Testis (tissue), 3 donors: ENCODE results near the gene BICD1. TPM values are rescaled to one million over a fixed set of nuclear protein-coding genes. Genes with fewer than 3 reads are reported as not detected.
A peak's percentile ranks its signal among the peaks of the same experiment; 100 is the strongest.

Experiments
- DNase-seq: peaks from one replicate; pipeline ENCODE4 v3.0.0-alpha.2; 2019
- H3K27ac ChIP-seq, 2 donors: fragments of 200-600 bp; sonication (generic); one replicate each; pipeline ENCODE4 v1.5.1; 2019
- H3K27me3 ChIP-seq: fragments of 200-600 bp; sonication (generic); one replicate; pipeline ENCODE4 v1.5.1; 2019
- H3K36me3 ChIP-seq: fragments of 200-600 bp; sonication (generic); one replicate; pipeline ENCODE4 v1.5.1; 2017; ENCODE audit warnings: low read depth; ENCODE audit errors: missing control alignments
- H3K4me1 ChIP-seq: fragments of 200-600 bp; sonication (generic); one replicate; pipeline ENCODE4 v1.5.1; 2019
- H3K4me3 ChIP-seq, 2 donors: fragments of 200-600 bp; sonication (generic); one replicate each; pipeline ENCODE4 v1.5.1; 2017 to 2019
- H3K9me3 ChIP-seq: fragments of 200-600 bp; sonication (generic); one replicate; pipeline ENCODE4 v1.5.1; 2017
- POLR2A ChIP-seq: fragments of 450-650 bp; IDR thresholded peaks from one replicate; pipeline ENCODE4 v1.6.1; 2017; ENCODE audit warnings: antibody characterized with exemption, mild to moderate bottlenecking, moderate library complexity
- WGBS, 2 donors: methylation state at CpG; one replicate each; pipeline ENCODE4 v1.1.5; 2018; 5-methylcytosine and 5-hydroxymethylcytosine counted together
- intact Hi-C: fragments of 100-400 bp; cut with DNase I; formaldehyde crosslinking; loops from one replicate; pipeline ENCODE4 v1.15.1; 2023; ENCODE audit warnings: low total_unique reads
- polyA plus RNA-seq: library from polyadenylated mRNA; stranded (reverse); fragments of 350-450 nt; fragmentation: Illumina TruSeq; extraction: RNeasy Lipid Tissue Mini Kit (QIAGEN cat#74804); gene quantifications from one replicate; pipeline ENCODE4 v1.2.3, GENCODE V29; 2014; ENCODE audit warnings: low read depth, low replicate concordance; ENCODE audit not compliant: insufficient read depth
- total RNA-seq, 2 donors: library from RNA; depleted of rRNA; stranded (reverse); fragments of >200 nt; gene quantifications; one replicate each; pipeline ENCODE4 v1.2.3, GENCODE V29; 2016
- TF ChIP-seq, protein P1 (sequence below), 3 experiments: fragments of 450-650 bp in 2 of 3; fragments of 200-600 bp in 1 of 3; sonication (generic) in 1 of 3; IDR thresholded peaks; one replicate each; pipeline ENCODE4 v1.5.1; 2016 to 2019; ENCODE audit warnings: antibody characterized with exemption in 3 of 3, mild to moderate bottlenecking in 2 of 3, moderate library complexity in 1 of 3

BICD1 gene
- total and polyA plus RNA-seq, 3 donors from 2014 or later = 8.4 to 28.7 (median 26.0) TPM

DNA sequence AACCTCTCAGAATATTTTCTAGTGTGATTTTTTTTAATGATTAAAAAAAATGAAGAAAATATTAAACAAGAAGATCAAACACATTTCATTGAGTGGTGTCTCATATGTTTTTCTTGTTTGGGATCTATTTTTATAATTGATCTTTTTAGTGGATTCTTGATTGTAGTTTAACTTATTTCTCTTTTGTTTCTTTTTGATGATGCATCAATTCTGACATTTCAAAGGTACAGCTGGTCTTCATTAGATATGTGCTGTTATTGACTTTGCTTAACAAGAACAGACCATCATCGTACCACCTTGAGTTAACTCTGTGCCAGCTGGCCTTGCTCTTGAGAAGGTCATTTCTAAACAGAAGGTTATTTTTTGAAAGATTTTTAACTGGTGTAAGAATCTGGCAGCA, 246.9 kb downstream of the BICD1 start:
- Histone ChIP-seq H3K36me3 (no peaks in the 10 kb centered on the region), H3K27me3 (no peaks in the 10 kb centered on the region), H3K4me3 (no peak overlapping the region), H3K4me1 (no peaks in the 10 kb centered on the region), H3K27ac (no peak overlapping the region), H3K9me3 (no peaks in the 10 kb centered on the region)
- WGBS, 2 donors = 79 to 86% methylated on average over 1 of the region's 1 CpG
- TF ChIP-seq, protein P1, sequence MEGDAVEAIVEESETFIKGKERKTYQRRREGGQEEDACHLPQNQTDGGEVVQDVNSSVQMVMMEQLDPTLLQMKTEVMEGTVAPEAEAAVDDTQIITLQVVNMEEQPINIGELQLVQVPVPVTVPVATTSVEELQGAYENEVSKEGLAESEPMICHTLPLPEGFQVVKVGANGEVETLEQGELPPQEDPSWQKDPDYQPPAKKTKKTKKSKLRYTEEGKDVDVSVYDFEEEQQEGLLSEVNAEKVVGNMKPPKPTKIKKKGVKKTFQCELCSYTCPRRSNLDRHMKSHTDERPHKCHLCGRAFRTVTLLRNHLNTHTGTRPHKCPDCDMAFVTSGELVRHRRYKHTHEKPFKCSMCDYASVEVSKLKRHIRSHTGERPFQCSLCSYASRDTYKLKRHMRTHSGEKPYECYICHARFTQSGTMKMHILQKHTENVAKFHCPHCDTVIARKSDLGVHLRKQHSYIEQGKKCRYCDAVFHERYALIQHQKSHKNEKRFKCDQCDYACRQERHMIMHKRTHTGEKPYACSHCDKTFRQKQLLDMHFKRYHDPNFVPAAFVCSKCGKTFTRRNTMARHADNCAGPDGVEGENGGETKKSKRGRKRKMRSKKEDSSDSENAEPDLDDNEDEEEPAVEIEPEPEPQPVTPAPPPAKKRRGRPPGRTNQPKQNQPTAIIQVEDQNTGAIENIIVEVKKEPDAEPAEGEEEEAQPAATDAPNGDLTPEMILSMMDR (IDR thresholded peaks at IDR 0.05) = no peak
- TF ChIP-seq POLR2A = no peak
- no peak for DNase-seq
- intact Hi-C loops = no loop called here

DNA sequence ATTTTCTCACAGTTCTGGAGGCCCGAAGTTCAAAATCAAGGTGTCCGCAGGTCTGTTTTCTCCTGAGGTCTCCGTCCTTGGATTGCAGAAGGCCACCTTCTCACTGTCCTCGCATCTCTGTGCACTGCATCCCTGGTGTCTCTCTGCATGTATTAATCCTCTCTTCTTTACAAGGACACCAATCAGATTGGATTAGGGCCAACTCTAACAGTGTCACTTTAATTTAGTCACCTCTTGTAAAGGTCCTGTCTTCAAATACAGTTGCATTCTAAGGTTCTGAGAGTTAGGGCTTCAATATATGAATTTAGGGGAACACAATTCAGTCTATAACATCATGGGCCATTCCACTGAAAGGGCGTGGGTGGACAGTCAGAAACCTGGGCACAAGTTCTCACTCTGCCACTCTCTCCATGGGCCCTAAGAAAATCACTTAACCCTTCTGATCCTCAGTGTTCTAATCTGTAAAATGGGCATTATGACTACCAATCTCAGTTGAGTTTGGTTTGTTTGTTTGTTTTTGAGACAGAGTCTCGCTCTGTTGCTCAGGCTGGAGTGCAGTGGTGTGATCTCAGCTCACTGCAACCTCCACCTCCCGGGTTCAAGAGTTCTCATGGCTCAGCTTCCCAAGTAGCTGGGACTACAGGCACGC, 251.1 kb downstream of the BICD1 start:
- Histone ChIP-seq H3K4me1 (no peaks in the 10 kb centered on the region), H3K36me3 (no peaks in the 10 kb centered on the region), H3K4me3 (no peak overlapping the region), H3K9me3 (no peaks in the 10 kb centered on the region), H3K27ac (no peak overlapping the region), H3K27me3 (no peaks in the 10 kb centered on the region)
- intact Hi-C loops = no loop called here
- no peak for TF ChIP-seq POLR2A
- TF ChIP-seq, protein P1 (IDR thresholded peaks at IDR 0.05) = no peak
- no peak for DNase-seq
- WGBS, 2 donors = 98 to 100% methylated on average over 8 of the region's 8 CpGs

DNA sequence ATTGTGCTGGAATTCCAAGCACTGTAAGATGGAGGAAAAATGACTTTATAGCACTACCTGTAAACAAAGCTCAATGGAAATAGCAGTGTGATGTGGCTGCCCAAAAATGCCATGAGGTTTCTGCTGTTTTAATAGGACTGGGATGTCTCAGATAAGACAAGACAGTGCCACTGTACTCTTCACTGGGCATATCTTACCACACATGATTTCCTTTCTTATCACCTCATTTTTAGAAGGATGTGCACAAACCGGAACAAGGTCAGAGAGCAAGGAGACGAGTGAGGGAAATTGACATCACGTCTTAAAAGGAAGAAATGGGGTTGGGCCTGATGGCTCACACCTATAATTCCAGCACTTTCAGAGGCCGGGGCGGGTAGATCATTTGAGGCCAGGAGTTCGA, 254.3 kb downstream of the BICD1 start:
- WGBS, 2 donors = 73 to 74% methylated on average over 6 of the region's 6 CpGs
- DNase-seq = no peak
- no peak for TF ChIP-seq POLR2A
- TF ChIP-seq, protein P1 (IDR thresholded peaks at IDR 0.05) = no peak
- Histone ChIP-seq H3K36me3 (no peaks in the 10 kb centered on the region), H3K27ac (no peak overlapping the region), H3K4me3 (no peak overlapping the region), H3K9me3 (no peaks in the 10 kb centered on the region), H3K4me1 (no peaks in the 10 kb centered on the region), H3K27me3 (no peaks in the 10 kb centered on the region)
- intact Hi-C loops = no loop called here

DNA sequence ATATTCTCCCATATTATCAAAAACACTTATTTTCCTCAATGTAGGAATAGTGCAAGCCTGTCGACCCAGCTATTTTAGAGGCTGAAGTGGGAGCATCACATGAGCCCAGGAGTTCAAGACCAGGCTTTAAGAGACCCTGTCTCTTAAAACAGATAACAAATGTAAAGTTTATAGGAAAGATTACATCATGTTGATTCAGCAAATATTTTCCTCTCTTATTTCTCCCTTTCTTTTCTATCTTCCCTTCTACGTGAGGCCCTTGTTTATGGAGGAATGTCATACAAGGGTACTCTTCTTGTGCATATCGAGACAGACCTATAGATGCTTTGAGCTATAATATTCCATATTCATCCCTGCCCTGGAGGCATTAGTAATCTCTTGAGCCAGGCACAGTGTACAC, 256.2 kb downstream of the BICD1 start:
- TF ChIP-seq POLR2A = no peak
- TF ChIP-seq, protein P1 (IDR thresholded peaks at IDR 0.05) = no peak
- WGBS, 2 donors = 84 to 93% methylated on average over 3 of the region's 3 CpGs
- DNase-seq = no peak
- no peaks in the 10 kb centered on the region for H3K4me1 ChIP-seq
- H3K27ac ChIP-seq = no peak overlapping the region
- intact Hi-C loops = no loop called here
- no peaks in the 10 kb centered on the region for H3K27me3 ChIP-seq
- no peaks in the 10 kb centered on the region for H3K9me3 ChIP-seq
- H3K4me3 ChIP-seq = no peak overlapping the region
- H3K36me3 ChIP-seq = no peaks in the 10 kb centered on the region

DNA sequence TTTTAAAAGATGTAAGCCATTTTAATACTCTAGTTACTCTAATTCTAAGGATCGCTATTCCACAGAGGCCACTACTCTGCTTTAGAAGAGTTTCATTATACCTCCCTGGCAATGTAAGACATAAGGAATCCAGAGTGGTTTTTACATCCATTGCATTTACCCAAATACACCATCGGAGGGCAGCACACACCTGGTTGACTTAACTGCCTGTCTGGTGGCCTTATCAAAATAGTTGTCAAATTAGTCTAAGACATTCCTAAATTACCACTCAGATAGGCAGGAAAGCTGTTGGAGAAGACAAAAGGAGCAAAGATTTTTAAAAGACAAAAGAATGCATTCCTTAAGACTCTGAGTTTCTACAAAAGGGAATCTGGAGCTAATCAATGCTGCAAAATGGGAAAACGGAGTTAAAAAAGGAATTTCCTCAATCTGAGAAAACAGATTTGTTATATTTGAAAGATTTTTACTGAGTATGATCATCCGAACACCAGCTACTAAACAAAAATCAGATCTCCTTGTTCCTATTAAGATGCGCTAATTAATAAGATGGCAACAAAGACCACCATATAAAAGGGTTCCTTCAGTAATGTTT, 258.9 kb downstream of the BICD1 start:
- 63 to 64% methylated on average over 5 of the region's 5 CpGs for WGBS, 2 donors

More for the DNA sequence above, 258.9 kb downstream of the BICD1 start:
- H3K27ac ChIP-seq = no peak overlapping the region
- H3K27me3 ChIP-seq = no peaks in the 10 kb centered on the region
- no peaks in the 10 kb centered on the region for H3K9me3 ChIP-seq
- peak; percentile 71 for DNase-seq
- TF ChIP-seq, protein P1 (IDR thresholded peaks at IDR 0.05) = peak; percentile 58 to 79 (median 72)
- no peak for TF ChIP-seq POLR2A
- no peaks in the 10 kb centered on the region for H3K4me1 ChIP-seq
- no peaks in the 10 kb centered on the region for H3K36me3 ChIP-seq
- intact Hi-C loops = no loop called here
- no peak overlapping the region for H3K4me3 ChIP-seq
